NCI-H2029 treated with DMSO at 0.1 percent for 48 hours (cell line): ENCODE data around the gene QRICH1.

ENCODE experiments used
- DNase-seq: peaks from one replicate; lab custom pipeline; 2025; lab: John Stamatoyannopoulos, UW

Gene QRICH1

GRCh38 chr3:48997714-48998637 lies 95.9 kb downstream of the QRICH1 start:
- peak; percentile 43 for DNase-seq

GRCh38 chr3:48997102-48997635 lies 96.7 kb downstream of the QRICH1 start:
- no peak for DNase-seq

- DNase-seq: no peak
Measured at GRCh38 chr3:48996640-48997039, 97.2 kb downstream of the QRICH1 start.

GRCh38 chr3:48993834-48994233 lies 100.0 kb downstream of the QRICH1 start:
- no peak for DNase-seq

GRCh38 chr3:48991851-48992545 lies 101.9 kb downstream of the QRICH1 start:
- no peak for DNase-seq

GRCh38 chr3:48990636-48991469 lies 103.0 kb downstream of the QRICH1 start:
- no peak for DNase-seq

GRCh38 chr3:48989796-48990635 lies 103.9 kb downstream of the QRICH1 start, which contains the start of gene P4HTM:
TSS of gene P4HTM (plus strand) at chr3:48990241. CDS start at chr3:48990257, 16 bp downstream.
- DNase-seq: no peak

- DNase-seq: no peak
Measured at GRCh38 chr3:48989126-48989795, 104.6 kb downstream of the QRICH1 start.

GRCh38 chr3:48985831-48986376 lies 108.0 kb downstream of the QRICH1 start:
- DNase-seq: no peak

- no peak for DNase-seq
Measured at GRCh38 chr3:48984663-48985062, 109.2 kb downstream of the QRICH1 start.

- no peak for DNase-seq
Measured at GRCh38 chr3:48983096-48983495, 110.8 kb downstream of the QRICH1 start.

- DNase-seq: no peak
Measured at GRCh38 chr3:48982686-48983085, 111.2 kb downstream of the QRICH1 start.

GRCh38 chr3:48982016-48982415 lies 111.9 kb downstream of the QRICH1 start:
- DNase-seq: no peak

GRCh38 chr3:48980295-48980694 lies 113.6 kb downstream of the QRICH1 start:
- DNase-seq: no peak
